ENCODE data around the gene DENND1A. TPM values are rescaled to one million over a fixed set of nuclear protein-coding genes. Genes with fewer than 3 reads are reported as not detected.
A peak's percentile ranks its signal among the peaks of the same experiment; 100 is the strongest.

Gene DENND1A
- total RNA-seq, 2 donors from 2014 or later, result 12.6 to 22.7 TPM

GRCh38 chr9:123356851-123357742 lies 572.8 kb downstream of the DENND1A start:
- ATAC-seq (no peak), DNase-seq (ENCODE audit: low spot score in 2 of 2) (no peak)
- no peak overlapping the region for H3K27ac Mint-ChIP-seq
- no peaks in the 10 kb centered on the region for H3K9me3 Mint-ChIP-seq
- no peaks in the 10 kb centered on the region for H3K36me3 Mint-ChIP-seq

GRCh38 chr9:123355761-123356431 lies 574.0 kb downstream of the DENND1A start, which contains the start of gene CRB2:
Gene CRB2, plus strand, starts transcription at chr9:123356197. Its CDS starts 64 bp downstream, at chr9:123356261.
- Mint-ChIP-seq H3K27ac (no peak within 1 kb of the TSS), H3K36me3 (no peaks in the 10 kb centered on the region), H3K9me3 (no peaks in the 10 kb centered on the region)
- ATAC-seq (no peak), DNase-seq (ENCODE audit: low spot score in 2 of 2) (no peak)

- Mint-ChIP-seq H3K9me3 (no peaks in the 10 kb centered on the region), H3K36me3 (no peaks in the 10 kb centered on the region), H3K27ac (no peak overlapping the region)
- ATAC-seq (no peak), DNase-seq (ENCODE audit: low spot score in 2 of 2) (no peak)
Observed at GRCh38 chr9:123354806-123355508, 575.0 kb downstream of the DENND1A start.

DNA sequence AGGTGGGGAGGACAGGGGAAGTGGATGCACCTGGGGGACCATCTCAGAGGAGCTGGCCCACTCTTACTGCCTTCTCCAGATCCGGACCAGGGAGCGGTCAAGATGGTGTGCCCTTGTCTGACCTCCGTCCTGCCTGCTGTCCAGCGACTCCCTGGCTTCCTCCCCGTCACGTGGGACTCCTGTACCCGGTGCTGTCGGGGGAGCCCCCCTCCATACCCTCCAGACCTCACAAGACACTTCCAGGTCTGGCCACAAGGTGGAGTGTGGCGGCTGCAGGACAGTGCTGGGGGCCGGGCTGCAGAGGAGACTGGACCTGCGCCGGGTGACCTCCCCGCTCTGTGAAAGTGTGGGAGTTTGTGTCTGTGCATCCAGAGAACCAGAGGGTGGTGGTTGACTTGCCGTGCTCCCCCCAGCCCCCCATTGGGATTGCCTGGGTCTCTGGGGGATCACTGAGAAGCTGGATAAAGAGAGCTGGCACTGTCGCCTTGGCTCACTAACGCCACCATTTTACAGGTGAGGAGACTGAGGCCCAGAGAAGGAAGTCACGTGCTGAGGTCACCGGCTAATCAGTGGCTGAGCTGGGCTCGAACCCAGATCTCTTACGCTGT lies 575.8 kb downstream of the DENND1A start:
- Mint-ChIP-seq H3K9me3 (no peaks in the 10 kb centered on the region), H3K36me3 (no peaks in the 10 kb centered on the region)

DNA sequence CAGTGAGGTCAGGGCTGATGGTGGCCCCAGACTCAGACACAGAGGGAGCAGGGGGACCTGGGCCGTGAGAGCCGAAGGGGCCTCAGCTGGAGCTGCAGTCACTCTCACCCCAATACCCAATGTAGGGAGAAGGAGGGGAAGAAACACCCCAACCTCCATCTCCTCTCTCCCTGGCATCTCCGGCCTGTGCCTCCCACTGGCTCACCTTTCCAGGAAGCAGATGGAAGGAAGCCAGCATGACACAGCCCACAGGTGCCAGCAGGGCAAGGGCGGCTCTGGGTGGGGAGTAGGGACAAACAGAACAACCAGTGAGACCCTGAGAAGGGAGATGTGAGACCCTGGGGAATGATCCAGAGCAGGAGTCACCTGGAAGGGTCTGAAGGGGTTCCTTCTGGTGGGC lies 576.9 kb downstream of the DENND1A start:
- DNase-seq (ENCODE audit: low spot score in 2 of 2), result no peak
- H3K27ac Mint-ChIP-seq, result no peak overlapping the region
- no peak for ATAC-seq

More for the DNA sequence above, 575.8 kb downstream of the DENND1A start:
- no peak overlapping the region for H3K27ac Mint-ChIP-seq
- DNase-seq (ENCODE audit: low spot score in 2 of 2) (peak; percentile 65 to 79), ATAC-seq (peak; percentile 80 to 81)

DNA sequence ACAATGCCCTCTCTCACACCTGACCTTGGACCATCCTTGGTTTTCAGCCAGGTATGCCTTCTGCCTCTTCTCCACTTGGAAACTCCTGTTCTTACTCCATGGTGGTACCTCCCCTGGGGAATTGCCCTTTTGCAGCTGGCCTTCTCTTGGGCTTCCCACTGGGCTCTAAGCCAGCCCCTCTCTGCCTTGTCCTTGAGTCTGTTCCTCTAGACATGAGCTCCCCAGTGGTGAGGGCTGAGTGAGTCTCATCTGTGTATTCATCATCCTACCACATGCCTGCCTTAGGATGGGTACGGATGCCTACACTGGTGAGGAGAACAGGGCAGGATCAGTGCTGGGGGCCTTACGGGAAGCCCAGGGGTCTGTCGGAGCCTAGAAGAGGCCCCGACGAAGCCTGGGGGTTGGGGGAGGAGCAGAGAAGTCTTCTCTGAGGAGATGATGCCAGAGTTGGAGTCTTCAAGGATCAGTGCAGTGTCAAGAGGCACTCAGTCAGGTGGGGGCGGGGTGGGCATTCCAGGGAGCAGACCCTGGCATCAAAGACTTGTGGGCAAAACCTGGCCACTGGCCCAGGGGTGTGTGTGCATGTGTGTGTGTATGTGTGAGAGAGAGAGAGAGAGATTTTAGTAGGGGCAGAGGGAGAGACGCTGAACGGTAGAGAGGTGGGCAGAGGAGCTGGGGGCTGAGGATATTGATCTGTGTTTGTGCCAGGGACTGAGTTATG lies 579.2 kb downstream of the DENND1A start:
- DNase-seq (ENCODE audit: low spot score in 2 of 2) (no peak), ATAC-seq (no peak)
- H3K36me3 Mint-ChIP-seq, result no peaks in the 10 kb centered on the region
- H3K9me3 Mint-ChIP-seq, result no peaks in the 10 kb centered on the region
- H3K27ac Mint-ChIP-seq, result no peak overlapping the region

More for the DNA sequence above, 576.9 kb downstream of the DENND1A start:
- H3K36me3 Mint-ChIP-seq, result no peaks in the 10 kb centered on the region
- H3K9me3 Mint-ChIP-seq, result no peaks in the 10 kb centered on the region

DNA sequence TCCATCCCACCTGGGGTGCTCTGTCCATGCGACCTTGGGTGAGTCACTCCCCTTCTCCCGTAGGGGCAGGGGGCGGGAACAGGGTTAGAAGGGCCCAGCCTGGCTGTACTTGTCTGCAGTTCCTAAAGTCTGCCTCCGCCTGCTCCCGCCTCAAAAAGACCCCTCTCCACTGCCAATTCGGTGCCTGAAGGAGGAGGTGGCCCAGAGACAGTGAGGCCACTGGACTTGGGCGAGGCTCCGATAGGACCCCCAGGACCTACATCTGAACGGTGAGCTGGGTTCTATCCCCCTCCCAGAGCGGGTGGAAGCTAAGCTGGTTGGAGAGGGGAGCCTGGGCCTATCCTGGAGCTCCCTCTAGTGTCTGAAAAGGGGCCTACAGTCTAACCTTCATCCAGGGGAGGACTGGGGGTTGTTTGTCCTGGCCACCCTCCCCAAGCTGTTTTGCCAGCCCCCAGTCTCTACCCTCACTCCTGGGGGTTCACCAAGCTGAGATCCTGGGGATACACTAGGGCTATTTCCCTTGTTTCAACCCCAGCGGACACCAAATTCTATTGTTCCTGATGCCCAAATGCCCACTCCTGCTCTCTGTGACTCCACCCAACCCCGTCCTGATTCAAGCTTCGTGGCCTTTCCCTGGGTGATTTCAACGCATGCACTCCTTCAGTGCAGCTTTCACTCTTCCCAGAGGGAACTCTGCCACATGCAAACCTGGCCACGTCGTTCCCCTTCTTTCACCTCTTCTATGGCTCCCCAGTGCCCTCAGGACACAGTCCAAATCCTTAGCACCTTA lies 580.0 kb downstream of the DENND1A start:
- peak; percentile 79 to 83 for ATAC-seq

DNA sequence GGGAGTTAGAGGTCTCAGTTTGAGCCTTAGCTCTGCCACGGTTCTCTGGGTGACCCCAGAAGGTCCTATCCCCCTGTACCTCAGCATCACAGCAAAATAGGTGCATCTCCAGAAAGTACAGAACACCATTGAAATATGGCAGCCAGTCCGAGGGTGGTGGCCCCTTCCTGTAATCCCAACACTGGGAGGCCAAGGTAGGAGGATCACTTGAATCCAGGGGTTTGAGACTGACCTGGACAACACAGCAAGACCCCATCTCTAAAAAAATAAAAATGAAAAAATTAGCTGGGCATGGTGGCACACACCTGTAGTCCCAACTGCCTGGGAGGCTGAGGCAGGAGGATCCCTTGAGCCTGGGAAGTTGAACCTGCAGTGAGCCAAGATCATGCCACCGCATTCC lies 580.9 kb downstream of the DENND1A start:
- Mint-ChIP-seq H3K27ac (no peak overlapping the region), H3K9me3 (no peaks in the 10 kb centered on the region), H3K36me3 (no peaks in the 10 kb centered on the region)
- ATAC-seq (no peak), DNase-seq (ENCODE audit: low spot score in 2 of 2) (no peak)

More for the DNA sequence above, 580.0 kb downstream of the DENND1A start:
- Mint-ChIP-seq H3K27ac (no peak overlapping the region), H3K9me3 (no peaks in the 10 kb centered on the region), H3K36me3 (no peaks in the 10 kb centered on the region)
- DNase-seq (ENCODE audit: low spot score in 2 of 2), result peak in 1 of 2 donors; percentile 83

- Mint-ChIP-seq H3K9me3 (no peaks in the 10 kb centered on the region), H3K36me3 (no peaks in the 10 kb centered on the region), H3K27ac (no peak overlapping the region)
- DNase-seq (ENCODE audit: low spot score in 2 of 2) (no peak), ATAC-seq (no peak)
Observed at GRCh38 chr9:123348317-123348992, 581.5 kb downstream of the DENND1A start.

DNA sequence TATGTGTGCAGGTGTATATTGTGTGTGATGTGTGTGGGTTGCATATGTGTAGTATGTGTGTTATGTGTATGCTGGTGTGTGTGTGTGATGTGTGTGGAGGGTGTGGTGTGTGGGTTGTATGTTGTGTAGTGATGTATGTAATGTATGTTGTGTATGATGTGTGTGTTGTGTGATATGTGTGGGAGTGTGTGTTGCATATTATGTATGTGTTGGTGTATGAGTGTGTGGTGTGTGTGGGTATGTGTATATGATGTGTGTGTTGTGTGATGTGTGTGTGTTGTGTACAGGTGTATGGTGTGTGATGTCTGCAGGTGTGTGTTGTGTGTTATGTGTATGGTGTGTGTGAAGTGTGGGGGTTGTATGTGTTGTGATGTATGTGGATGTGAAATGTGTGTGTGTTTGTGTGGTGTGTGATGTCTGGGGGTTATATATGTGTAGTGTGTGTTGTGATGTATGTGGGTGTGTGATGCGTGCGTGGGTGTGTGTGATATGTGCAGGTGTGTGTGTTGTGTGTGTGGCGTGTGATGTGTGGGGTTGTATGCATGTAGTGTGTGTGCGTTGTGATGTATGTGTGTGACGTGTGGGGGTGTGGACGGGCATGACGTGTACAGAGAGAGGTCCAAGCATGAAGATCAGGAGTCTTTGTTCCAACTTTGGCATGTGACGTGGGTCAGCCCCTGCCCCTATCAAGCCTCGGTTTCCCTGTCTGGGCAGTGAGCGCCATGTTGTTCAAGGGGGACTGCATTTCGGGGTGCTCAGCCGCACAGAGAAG lies 582.5 kb downstream of the DENND1A start:
- DNase-seq (ENCODE audit: low spot score in 2 of 2) (no peak), ATAC-seq (no peak)
- H3K36me3 Mint-ChIP-seq, result no peaks in the 10 kb centered on the region
- no peak overlapping the region for H3K27ac Mint-ChIP-seq
- no peaks in the 10 kb centered on the region for H3K9me3 Mint-ChIP-seq

DNA sequence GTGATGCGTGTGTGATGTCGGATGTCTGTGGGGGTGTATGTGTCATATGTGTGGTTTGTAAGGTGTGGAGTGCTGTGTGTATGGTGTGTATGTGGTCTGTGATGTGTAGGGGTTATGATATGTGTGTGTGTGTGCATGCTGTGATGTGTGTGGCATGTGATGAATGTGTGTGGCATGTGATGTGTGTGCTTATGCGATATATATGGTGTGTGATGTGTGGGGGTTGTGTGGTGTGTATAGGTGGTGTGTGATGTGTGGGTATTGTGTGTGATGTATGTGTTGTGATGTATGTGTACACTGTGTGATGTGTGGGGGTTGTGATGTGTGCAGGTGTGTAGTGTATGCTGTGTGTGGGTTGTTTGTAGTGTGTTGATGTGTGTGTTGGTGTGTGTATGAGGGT lies 583.1 kb downstream of the DENND1A start:
- DNase-seq (ENCODE audit: low spot score in 2 of 2) (no peak), ATAC-seq (peak in 1 of 2 donors; percentile 10)
- Mint-ChIP-seq H3K36me3 (no peaks in the 10 kb centered on the region), H3K27ac (no peak overlapping the region), H3K9me3 (no peaks in the 10 kb centered on the region)

- Mint-ChIP-seq H3K36me3 (no peaks in the 10 kb centered on the region), H3K9me3 (no peaks in the 10 kb centered on the region), H3K27ac (no peak overlapping the region)
- no peak for ATAC-seq
- DNase-seq (ENCODE audit: low spot score in 2 of 2), result no peak
Observed at GRCh38 chr9:123346026-123346425, 583.9 kb downstream of the DENND1A start.

GRCh38 chr9:123345567-123345955 lies 584.4 kb downstream of the DENND1A start:
- Mint-ChIP-seq H3K36me3 (no peaks in the 10 kb centered on the region), H3K27ac (peak overlapping the region in 1 of 2 donors; percentile 44), H3K9me3 (no peaks in the 10 kb centered on the region)
- DNase-seq (ENCODE audit: low spot score in 2 of 2) (no peak), ATAC-seq (no peak)

GRCh38 chr9:123344192-123344949 lies 585.6 kb downstream of the DENND1A start:
- Mint-ChIP-seq H3K27ac (no peak overlapping the region), H3K9me3 (no peaks in the 10 kb centered on the region), H3K36me3 (no peaks in the 10 kb centered on the region)
- ATAC-seq, result no peak
- no peak for DNase-seq (ENCODE audit: low spot score in 2 of 2)

Measured in activated naive CD4-positive, alpha-beta T cell treated with anti-CD3 and anti-CD28 coated beads, Interleukin-2, amount 50 U/mL, for 72 hours (primary cell).